GM12878 (cell line): Measurements from ENCODE around the gene TLX1. TPM values are rescaled to one million over a fixed set of nuclear protein-coding genes. Genes with fewer than 3 reads are reported as not detected.

Experiments
- ATAC-seq: fragments of 200-7000 bp; cut with Tn5 transposase; 3 replicates; pipeline ENCODE4 v1.9.1; 2020; ENCODE audit warnings: mild to moderate bottlenecking, moderate library complexity
- BruUV-seq: library from RNA; stranded (reverse); fragments of 400-500 nt; replicated peaks from 2 replicates; lab custom pipeline; 2021; lab: Mats Ljungman, UMichigan
- CTCF ChIA-PET: fragments of 300-600 bp; sonication (Branson Sonifier 250); formaldehyde crosslinking; extraction: SDS; loops from one replicate; lab custom pipeline; 2021; ENCODE audit warnings: inconsistent platforms; lab: Yijun Ruan, JAX
- POLR2A ChIA-PET: fragments of 350-600 bp; formaldehyde crosslinking; extraction: SDS; loops from one replicate; lab custom pipeline; 2021; ENCODE audit warnings: inconsistent platforms; lab: Charles Lee
- RAD21 ChIA-PET: fragments of 300-600 bp; sonication (Branson Sonifier 250); formaldehyde crosslinking; loops from one replicate; lab custom pipeline; 2023; ENCODE audit warnings: antibody characterized with exemption; ENCODE audit not compliant: unreplicated experiment; lab: Charles Lee
- SMC1A ChIA-PET: fragments of 300-600 bp; sonication (Branson Sonifier 250); formaldehyde crosslinking; loops from one replicate; lab custom pipeline; 2023; ENCODE audit not compliant: unreplicated experiment, uncharacterized antibody; lab: Charles Lee
- DNase-seq: peaks from one replicate; pipeline ENCODE4 v3.0.0-alpha.2; 2011; ENCODE audit warnings: low read depth, low spot score
- FAIRE-seq: peaks from 3 replicates; lab custom pipeline; 2011; peaks lifted over from hg19 to GRCh38; lab: Jason Lieb, UNC
- H2AFZ ChIP-seq: 2 replicates; pipeline ENCODE4 v1.6.0; 2011; ENCODE audit warnings: low read depth, low read length, control low read depth; ENCODE audit not compliant: control insufficient read depth
- H3K27ac ChIP-seq: 2 replicates; pipeline ENCODE4 v1.5.1; 2011; ENCODE audit warnings: control low read depth; ENCODE audit not compliant: control insufficient read depth, insufficient read depth
- H3K27me3 ChIP-seq, 2 experiments: replicated peaks in 1 of 2; 2 replicates each; pipeline versions ENCODE4 v1.6.0 to v1.6.1; 2011; ENCODE audit warnings: low read length in 1 of 2; ENCODE audit not compliant: control insufficient read depth in 2 of 2, insufficient read depth in 2 of 2
- H3K36me3 ChIP-seq, 2 experiments: 2 replicates each; pipeline ENCODE4 v1.5.1; 2011; ENCODE audit warnings: low read length in 1 of 2; ENCODE audit not compliant: control insufficient read depth in 2 of 2, insufficient read depth in 2 of 2
- H3K4me1 ChIP-seq: 2 replicates; pipeline ENCODE4 v1.6.1; 2011; ENCODE audit warnings: mild to moderate bottlenecking, low read length, moderate library complexity, mixed read lengths; ENCODE audit not compliant: control insufficient read depth, insufficient read depth
- H3K4me2 ChIP-seq: 2 replicates; pipeline ENCODE4 v1.6.0; 2011; ENCODE audit warnings: control low read depth; ENCODE audit not compliant: control insufficient read depth, insufficient read depth
- H3K4me3 ChIP-seq: fragments of 200-600 bp; sonication (generic); 2 replicates; pipeline ENCODE4 v1.5.1; 2016
- H3K79me2 ChIP-seq: 2 replicates; pipeline ENCODE4 v1.6.0; 2011; ENCODE audit warnings: low read length; ENCODE audit not compliant: control insufficient read depth, insufficient read depth
- H3K9ac ChIP-seq: 2 replicates; pipeline ENCODE4 v1.8.0; 2011; ENCODE audit warnings: low read length, control low read depth, mixed read lengths; ENCODE audit not compliant: control insufficient read depth, insufficient read depth
- H3K9me3 ChIP-seq: replicated peaks from 3 replicates; pipeline ENCODE4 v1.5.1; 2011; ENCODE audit warnings: mild to moderate bottlenecking, low read length; ENCODE audit not compliant: control insufficient read depth, insufficient read depth
- H4K20me1 ChIP-seq: 2 replicates; pipeline ENCODE4 v1.6.0; 2011; ENCODE audit not compliant: control insufficient read depth, insufficient read depth
- BCL3 ChIP-seq: IDR thresholded peaks from 2 replicates; pipeline ENCODE4 v1.6.1; 2011; ENCODE audit warnings: borderline replicate concordance, low read depth, mild to moderate bottlenecking, moderate library complexity, low read length; ENCODE audit not compliant: insufficient read depth, poor library complexity, severe bottlenecking
- HCFC1 ChIP-seq: fragments of 150-350 bp; IDR thresholded peaks from 2 replicates; pipeline ENCODE4 v1.6.1; 2014; ENCODE audit warnings: low read length
- HDAC2 ChIP-seq: fragments of 200-600 bp; sonication (generic); IDR thresholded peaks from 2 replicates; pipeline ENCODE4 v1.6.1; 2017
- MXI1 ChIP-seq: fragments of 150-350 bp; IDR thresholded peaks from 2 replicates; pipeline ENCODE4 v1.6.1; 2011; ENCODE audit warnings: low read depth, mild to moderate bottlenecking, inconsistent platforms, low read length, improper control_type of control experiment
- RELA ChIP-seq: fragments of 450-650 bp; IDR thresholded peaks from 2 replicates; pipeline ENCODE4 v1.8.0; 2014; ENCODE audit warnings: borderline replicate concordance; ENCODE audit not compliant: partially characterized antibody
- RUNX3 ChIP-seq: IDR thresholded peaks from 2 replicates; pipeline ENCODE4 v1.6.1; 2012; ENCODE audit warnings: low read length, inconsistent platforms
- SIN3A ChIP-seq: IDR thresholded peaks from 2 replicates; pipeline ENCODE4 v1.6.1; 2012; ENCODE audit warnings: low read depth, low read length, improper control_type of control experiment
- SKIL ChIP-seq: fragments of 450-650 bp; IDR thresholded peaks from 2 replicates; pipeline ENCODE4 v1.6.1; 2017; ENCODE audit warnings: mild to moderate bottlenecking, low read depth, inconsistent platforms; ENCODE audit not compliant: poor library complexity, severe bottlenecking
- ZNF207 ChIP-seq: fragments of 450-650 bp; IDR thresholded peaks from 2 replicates; pipeline ENCODE4 v1.6.1; 2014; ENCODE audit warnings: antibody characterized with exemption, mild to moderate bottlenecking, borderline replicate concordance
- WGBS: methylation state at CpG from one replicate; pipeline ENCODE4 v1.1.6; 2016; ENCODE audit warnings: low lambda C conversion rate; ENCODE audit not compliant: insufficient replicate concordance, insufficient coverage; ENCODE audit errors: missing lambda C conversion rate; 5-methylcytosine and 5-hydroxymethylcytosine counted together
- in situ Hi-C: fragments of 300-500 bp; cut with MboI; formaldehyde crosslinking; loops from 9 replicates; pipeline ENCODE4 v1.14.3; 2018; ENCODE audit warnings: mixed read lengths
- intact Hi-C: fragments of 100-400 bp; cut with micrococcal nuclease; formaldehyde crosslinking; loops from one replicate; pipeline ENCODE4 v1.14.2; 2022; ENCODE audit not compliant: unreplicated experiment
- polyA plus RNA-seq, 11 experiments: library from polyadenylated mRNA; depleted of rRNA in 4 of 11; unstranded in 6 of 11; stranded (reverse) in 5 of 11; fragments of >200 nt; fragmentation: Nextera tagmentation in 4 of 11; fragmentation: Illumina TruSeq in 1 of 11; extraction: Ambion mirVana in 4 of 11; extraction: Trizol in 1 of 11; gene quantifications; 1 replicate in 1 of 11; 2 replicates in 10 of 11; pipeline versions ENCODE4 v1.2.1 to v1.2.3, GENCODE V29; 2011 to 2016; ENCODE audit warnings: inconsistent platforms in 2 of 11, missing spikeins in 2 of 11, low read depth in 1 of 11
- total RNA-seq, 4 experiments: library from RNA; depleted of rRNA in 3 of 4; stranded (reverse); fragments of >200 nt in 3 of 4; fragmentation: Illumina TruSeq in 1 of 4; extraction: Trizol in 1 of 4; gene quantifications; 2 replicates each; pipeline versions ENCODE4 v1.2.1 to v1.2.3, GENCODE V29; 2013 to 2021
- TF ChIP-seq, protein P1 (sequence below): fragments of 450-650 bp; formaldehyde crosslinking; IDR thresholded peaks from 2 replicates; pipeline ENCODE4 v1.4.0; 2022; ENCODE audit warnings: mild to moderate bottlenecking, moderate library complexity
- TF ChIP-seq, protein P2 (sequence below): fragments of 450-650 bp; formaldehyde crosslinking; IDR thresholded peaks from 2 replicates; pipeline ENCODE4 v1.5.0; 2022; ENCODE audit warnings: mild to moderate bottlenecking, missing genetic modification characterization
- TF ChIP-seq, protein P3 (sequence below): fragments of 450-650 bp; IDR thresholded peaks from 2 replicates; pipeline ENCODE4 v1.6.1; 2017; ENCODE audit warnings: borderline replicate concordance

TLX1 gene
- total and polyA plus RNA-seq, 10 of the 15 experiments (the other 5 are each of a cell fraction or from before 2014, with no cell fraction given), result not detected

- H3K4me1 ChIP-seq, result no peaks in the 10 kb centered on the region
- no peak overlapping the region for H3K9ac ChIP-seq
- H3K79me2 ChIP-seq, result no peaks in the 10 kb centered on the region
- in situ Hi-C loops, result loop anchor here (5.0 kb wide), 1 partner anchor 44 kb away; no protein-coding TSS in a partner anchor
- BruUV-seq, result no TSS peak
- no peak overlapping the region for H3K27ac ChIP-seq
- DNase-seq (no peak), FAIRE-seq (no peak), ATAC-seq (no peak)
- SMC1A ChIA-PET, result interaction anchor here (1.5 to 7.6 kb wide), 3 partner anchors 44 to 473 kb away, joined by 3 to 72 read pairs (median 5); no protein-coding TSS in a partner anchor
- intact Hi-C loops, result no loop called here
- H3K27me3 ChIP-seq, result no peaks in the 10 kb centered on the region; a peak in 2 of 4 replicates
- no peaks in the 10 kb centered on the region for H4K20me1 ChIP-seq
- no peak overlapping the region for H3K4me2 ChIP-seq
- no peaks in the 10 kb centered on the region for H3K9me3 ChIP-seq
- 23% methylated on average over 4 of the region's 4 CpGs for WGBS
- H2AFZ ChIP-seq, result no peak overlapping the region
- POLR2A ChIA-PET, result interaction anchor here (1.1 kb wide), 1 partner anchor 10 kb away, joined by 4 read pairs; no protein-coding TSS in a partner anchor
- RAD21 ChIA-PET, result interaction anchor here (7.0 kb wide), 1 partner anchor 43 kb away, joined by 93 read pairs; no protein-coding TSS in a partner anchor
- H3K4me3 ChIP-seq, result no peak overlapping the region
- CTCF ChIA-PET, result interaction anchor here (0.8 to 13.8 kb wide), 6 partner anchors 13 to 644 kb away, joined by 3 to 231 read pairs (median 13); no protein-coding TSS in a partner anchor
- H3K36me3 ChIP-seq, result no peaks in the 10 kb centered on the region
- TF ChIP-seq BCL3, result no peak
- no peak for TF ChIP-seq RUNX3
- no peak for TF ChIP-seq RELA
- TF ChIP-seq HDAC2, result no peak
- no peak for TF ChIP-seq SKIL
- TF ChIP-seq ZNF207, result no peak
- TF ChIP-seq, protein P1, sequence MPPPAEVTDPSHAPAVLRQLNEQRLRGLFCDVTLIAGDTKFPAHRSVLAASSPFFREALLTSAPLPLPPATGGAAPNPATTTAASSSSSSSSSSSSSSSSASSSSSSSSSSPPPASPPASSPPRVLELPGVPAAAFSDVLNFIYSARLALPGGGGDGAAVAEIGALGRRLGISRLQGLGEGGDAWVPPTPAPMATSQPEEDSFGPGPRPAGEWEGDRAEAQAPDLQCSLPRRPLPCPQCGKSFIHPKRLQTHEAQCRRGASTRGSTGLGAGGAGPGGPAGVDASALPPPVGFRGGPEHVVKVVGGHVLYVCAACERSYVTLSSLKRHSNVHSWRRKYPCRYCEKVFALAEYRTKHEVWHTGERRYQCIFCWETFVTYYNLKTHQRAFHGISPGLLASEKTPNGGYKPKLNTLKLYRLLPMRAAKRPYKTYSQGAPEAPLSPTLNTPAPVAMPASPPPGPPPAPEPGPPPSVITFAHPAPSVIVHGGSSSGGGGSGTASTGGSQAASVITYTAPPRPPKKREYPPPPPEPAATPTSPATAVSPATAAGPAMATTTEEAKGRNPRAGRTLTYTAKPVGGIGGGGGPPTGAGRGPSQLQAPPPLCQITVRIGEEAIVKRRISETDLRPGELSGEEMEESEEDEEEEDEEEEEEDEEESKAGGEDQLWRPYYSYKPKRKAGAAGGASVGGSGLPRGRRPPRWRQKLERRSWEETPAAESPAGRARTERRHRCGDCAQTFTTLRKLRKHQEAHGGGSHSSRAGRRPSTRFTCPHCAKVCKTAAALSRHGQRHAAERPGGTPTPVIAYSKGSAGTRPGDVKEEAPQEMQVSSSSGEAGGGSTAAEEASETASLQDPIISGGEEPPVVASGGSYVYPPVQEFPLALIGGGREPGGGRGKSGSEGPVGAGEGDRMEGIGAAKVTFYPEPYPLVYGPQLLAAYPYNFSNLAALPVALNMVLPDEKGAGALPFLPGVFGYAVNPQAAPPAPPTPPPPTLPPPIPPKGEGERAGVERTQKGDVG (CRISPR knock-in tag), result no peak
- no peak for TF ChIP-seq HCFC1
- TF ChIP-seq, protein P2, sequence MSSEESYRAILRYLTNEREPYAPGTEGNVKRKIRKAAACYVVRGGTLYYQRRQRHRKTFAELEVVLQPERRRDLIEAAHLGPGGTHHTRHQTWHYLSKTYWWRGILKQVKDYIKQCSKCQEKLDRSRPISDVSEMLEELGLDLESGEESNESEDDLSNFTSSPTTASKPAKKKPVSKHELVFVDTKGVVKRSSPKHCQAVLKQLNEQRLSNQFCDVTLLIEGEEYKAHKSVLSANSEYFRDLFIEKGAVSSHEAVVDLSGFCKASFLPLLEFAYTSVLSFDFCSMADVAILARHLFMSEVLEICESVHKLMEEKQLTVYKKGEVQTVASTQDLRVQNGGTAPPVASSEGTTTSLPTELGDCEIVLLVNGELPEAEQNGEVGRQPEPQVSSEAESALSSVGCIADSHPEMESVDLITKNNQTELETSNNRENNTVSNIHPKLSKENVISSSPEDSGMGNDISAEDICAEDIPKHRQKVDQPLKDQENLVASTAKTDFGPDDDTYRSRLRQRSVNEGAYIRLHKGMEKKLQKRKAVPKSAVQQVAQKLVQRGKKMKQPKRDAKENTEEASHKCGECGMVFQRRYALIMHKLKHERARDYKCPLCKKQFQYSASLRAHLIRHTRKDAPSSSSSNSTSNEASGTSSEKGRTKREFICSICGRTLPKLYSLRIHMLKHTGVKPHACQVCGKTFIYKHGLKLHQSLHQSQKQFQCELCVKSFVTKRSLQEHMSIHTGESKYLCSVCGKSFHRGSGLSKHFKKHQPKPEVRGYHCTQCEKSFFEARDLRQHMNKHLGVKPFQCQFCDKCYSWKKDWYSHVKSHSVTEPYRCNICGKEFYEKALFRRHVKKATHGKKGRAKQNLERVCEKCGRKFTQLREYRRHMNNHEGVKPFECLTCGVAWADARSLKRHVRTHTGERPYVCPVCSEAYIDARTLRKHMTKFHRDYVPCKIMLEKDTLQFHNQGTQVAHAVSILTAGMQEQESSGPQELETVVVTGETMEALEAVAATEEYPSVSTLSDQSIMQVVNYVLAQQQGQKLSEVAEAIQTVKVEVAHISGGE (CRISPR knock-in tag), result no peak
- no peak for TF ChIP-seq SIN3A
- TF ChIP-seq, protein P3, sequence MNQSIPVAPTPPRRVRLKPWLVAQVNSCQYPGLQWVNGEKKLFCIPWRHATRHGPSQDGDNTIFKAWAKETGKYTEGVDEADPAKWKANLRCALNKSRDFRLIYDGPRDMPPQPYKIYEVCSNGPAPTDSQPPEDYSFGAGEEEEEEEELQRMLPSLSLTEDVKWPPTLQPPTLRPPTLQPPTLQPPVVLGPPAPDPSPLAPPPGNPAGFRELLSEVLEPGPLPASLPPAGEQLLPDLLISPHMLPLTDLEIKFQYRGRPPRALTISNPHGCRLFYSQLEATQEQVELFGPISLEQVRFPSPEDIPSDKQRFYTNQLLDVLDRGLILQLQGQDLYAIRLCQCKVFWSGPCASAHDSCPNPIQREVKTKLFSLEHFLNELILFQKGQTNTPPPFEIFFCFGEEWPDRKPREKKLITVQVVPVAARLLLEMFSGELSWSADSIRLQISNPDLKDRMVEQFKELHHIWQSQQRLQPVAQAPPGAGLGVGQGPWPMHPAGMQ, result no peak
- no peak for TF ChIP-seq MXI1
Measured at GRCh38 chr10:101097881-101098280, 33.2 kb upstream of the TLX1 start.
